ENCODE data around the gene SEC14L6. TPM values are rescaled to one million over a fixed set of nuclear protein-coding genes. Genes with fewer than 3 reads are reported as not detected.

Gene SEC14L6
- total RNA-seq, 6 experiments from 2014 or later = 0.06 to 0.39 (median 0.12) TPM; not detected in 1

- WGBS (ENCODE audit: insufficient coverage, low coverage, low lambda C conversion rate, missing lambda C conversion rate) = no CpG with 5 or more reads among the region's 7 CpGs
- Histone ChIP-seq H3K27me3 (no peaks in the 10 kb centered on the region), H3K4me1 (peaks cover 0 to 15% (median under 1%) of the 10 kb centered on the region in 4 donors), H3K36me3 (peaks cover 0 to 53% (median 5%) of the 10 kb centered on the region in 4 donors), H3K4me3 (no peak overlapping the region), H3K9me3 (no peaks in the 10 kb centered on the region), H3K27ac (no peak overlapping the region)
- ATAC-seq (no peak), DNase-seq (peak in 1 of 3 donors; percentile 30)
- intact Hi-C loops (cut with DNase I) = no loop called here
- TF ChIP-seq POLR2A (IDR thresholded peaks at IDR 0.05) (no peak), CTCF (IDR thresholded peaks at IDR 0.05) (no peak)
Observed at GRCh38 chr22:30491381-30491780, 55.2 kb downstream of the SEC14L6 start.

- Histone ChIP-seq H3K4me3 (no peak overlapping the region), H3K36me3 (peaks cover 0 to 52% (median 4%) of the 10 kb centered on the region in 4 donors), H3K27ac (no peak overlapping the region), H3K4me1 (peaks cover 0 to 24% (median 5%) of the 10 kb centered on the region in 4 donors), H3K9me3 (no peaks in the 10 kb centered on the region), H3K27me3 (no peaks in the 10 kb centered on the region)
- DNase-seq = peak in 1 of 3 donors; percentile 27
- WGBS (ENCODE audit: insufficient coverage, low coverage, low lambda C conversion rate, missing lambda C conversion rate) = no CpG with 5 or more reads among the region's 11 CpGs
- no peak for ATAC-seq
- TF ChIP-seq POLR2A (IDR thresholded peaks at IDR 0.05) = no peak
- no peak for TF ChIP-seq CTCF (IDR thresholded peaks at IDR 0.05)
- intact Hi-C loops (cut with DNase I) = no loop called here
Observed at GRCh38 chr22:30490399-30490798, 56.1 kb downstream of the SEC14L6 start.

- Histone ChIP-seq H3K36me3 (peaks cover 0 to 29% (median 0%) of the 10 kb centered on the region in 4 donors), H3K4me3 (no peak overlapping the region), H3K4me1 (peaks cover 0 to 29% (median 5%) of the 10 kb centered on the region in 4 donors), H3K9me3 (no peaks in the 10 kb centered on the region), H3K27me3 (no peaks in the 10 kb centered on the region), H3K27ac (no peak overlapping the region)
- intact Hi-C loops (cut with DNase I) = no loop called here
- ATAC-seq (no peak), DNase-seq (no peak)
- 49% methylated on average over 4 of the region's 7 CpGs for WGBS (ENCODE audit: insufficient coverage, low coverage, low lambda C conversion rate, missing lambda C conversion rate)
- TF ChIP-seq POLR2A (IDR thresholded peaks at IDR 0.05) (no peak), CTCF (IDR thresholded peaks at IDR 0.05) (no peak)
Observed at GRCh38 chr22:30488121-30488520, 58.4 kb downstream of the SEC14L6 start.

- intact Hi-C loops (cut with DNase I) = no loop called here
- Histone ChIP-seq H3K4me1 (peaks cover 0 to 29% (median 5%) of the 10 kb centered on the region in 4 donors), H3K27ac (peak overlapping the region in 1 of 3 donors; percentile 29), H3K27me3 (no peaks in the 10 kb centered on the region), H3K36me3 (peaks cover 0 to 19% (median 0%) of the 10 kb centered on the region in 4 donors), H3K4me3 (no peak overlapping the region), H3K9me3 (no peaks in the 10 kb centered on the region)
- 21% methylated on average over 8 of the region's 8 CpGs for WGBS (ENCODE audit: insufficient coverage, low coverage, low lambda C conversion rate, missing lambda C conversion rate)
- ATAC-seq = peak; percentile 20 to 70 (median 54)
- TF ChIP-seq CTCF (IDR thresholded peaks at IDR 0.05) (no peak), POLR2A (IDR thresholded peaks at IDR 0.05) (no peak)
- peak; percentile 37 to 78 (median 43) for DNase-seq
Observed at GRCh38 chr22:30486661-30487115, 59.9 kb downstream of the SEC14L6 start.
